ENCODE measurements around the gene HOXD4.

The HOXD4 gene

GRCh38 chr2:176193048-176193447 lies 41.7 kb downstream of the HOXD4 start:
- DNase-seq: no peak

GRCh38 chr2:176199902-176200301 lies 48.6 kb downstream of the HOXD4 start:
- no peak for DNase-seq

DNA sequence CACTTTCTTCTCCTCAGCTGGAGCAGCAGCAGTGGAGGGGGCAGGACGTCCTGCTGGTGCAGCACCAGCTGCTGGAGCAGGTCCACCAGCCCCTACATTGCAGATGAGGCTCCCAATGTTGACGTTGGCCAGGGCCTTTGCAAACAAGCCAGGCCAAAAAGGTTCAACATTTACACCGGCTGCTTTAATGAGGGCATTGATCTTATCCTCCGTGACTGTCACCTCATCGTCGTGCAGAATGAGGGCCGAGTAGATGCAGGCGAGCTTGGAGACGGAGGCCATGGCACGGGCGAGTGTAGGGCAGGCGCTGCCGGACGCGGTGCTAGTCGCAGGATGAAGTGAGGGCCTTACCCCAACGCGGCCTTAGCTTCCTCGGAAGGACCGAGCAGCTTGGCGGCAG lies 49.6 kb downstream of the HOXD4 start:
- no peak for DNase-seq

DNA sequence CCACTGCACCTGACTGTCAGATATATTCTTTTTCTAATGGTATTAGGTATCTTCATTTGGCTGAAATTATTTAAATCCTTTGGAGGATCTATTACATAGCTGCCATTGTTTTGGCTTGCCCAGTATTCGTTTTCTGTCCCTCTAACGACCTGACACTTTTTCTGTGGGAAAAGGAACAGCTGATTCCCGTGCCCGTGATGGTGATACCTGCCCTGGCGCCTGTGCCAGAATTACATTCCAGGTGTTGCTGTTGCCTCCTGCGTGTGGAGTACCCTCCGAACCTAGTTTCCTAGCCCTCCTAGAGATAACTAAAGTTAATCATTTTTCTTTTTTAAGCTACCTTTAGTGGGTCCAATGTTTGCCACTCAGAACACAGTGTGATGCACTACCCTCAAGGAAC lies 51.1 kb downstream of the HOXD4 start:
- DNase-seq: no peak

Measured in NCI-H2081 treated with DMSO at 0.1 percent for 48 hours (cell line).